Measurements from ENCODE around the gene PSPC1.

PSPC1 gene

DNA sequence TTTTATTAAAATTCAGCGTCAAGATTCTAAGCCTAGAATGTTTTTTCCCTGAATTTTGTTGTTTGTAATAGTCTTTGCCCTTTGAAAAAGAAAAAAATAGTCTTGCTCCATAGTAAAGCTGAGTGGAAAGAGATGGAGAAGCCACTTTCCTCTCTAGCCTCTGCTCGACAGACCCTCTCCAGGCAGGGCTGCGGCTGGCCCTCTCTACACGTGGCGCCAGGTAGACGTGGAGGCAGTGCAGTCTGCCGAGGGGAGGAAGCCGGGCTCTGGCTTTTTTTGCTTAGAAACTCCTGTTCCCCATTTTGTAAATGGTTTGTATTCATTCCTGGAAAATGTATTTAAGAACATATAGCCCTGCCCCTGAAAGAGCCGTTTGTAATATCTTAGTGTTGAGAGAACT, 114.0 kb downstream of the PSPC1 start:
- H3K4me3 ChIP-seq (ENCODE audit: low read depth, low read length) = no peak overlapping the region
- ChIA-PET POLR2A (no interaction called here), CTCF (no interaction called here)
- TF ChIP-seq CTCF (IDR thresholded peaks at IDR 0.05; ENCODE audit: insufficient read depth, low read length, missing control alignments) = no peak
- DNase-seq (ENCODE audit: low read depth, low spot score) = no peak

DNA sequence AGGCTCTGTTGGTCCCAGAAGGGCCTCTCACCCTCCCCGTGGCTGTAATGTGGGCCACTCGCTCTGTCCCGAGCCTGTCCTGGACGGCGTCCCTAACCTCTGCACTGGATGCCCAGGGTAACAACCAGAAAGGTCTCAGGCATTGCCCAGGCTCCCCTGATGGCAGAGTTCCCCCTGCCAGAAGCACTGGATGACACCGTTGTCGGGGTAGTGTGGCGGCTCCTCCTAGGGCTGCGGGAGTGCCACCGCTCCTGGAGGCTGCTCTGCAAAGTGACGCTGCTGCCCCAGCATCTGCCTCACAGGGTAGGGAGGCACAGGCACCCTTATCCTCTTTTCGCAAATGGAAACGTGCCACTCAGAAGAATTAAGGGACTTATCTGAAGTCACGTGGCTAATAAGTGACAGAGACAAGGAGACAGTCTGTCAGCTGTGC, 117.3 kb downstream of the PSPC1 start:
- TF ChIP-seq CTCF (IDR thresholded peaks at IDR 0.05; ENCODE audit: insufficient read depth, low read length, missing control alignments) = no peak
- ChIA-PET CTCF (no interaction called here), POLR2A (no interaction called here)
- no peak overlapping the region for H3K4me3 ChIP-seq (ENCODE audit: low read depth, low read length)
- no peak for DNase-seq (ENCODE audit: low read depth, low spot score)

DNA sequence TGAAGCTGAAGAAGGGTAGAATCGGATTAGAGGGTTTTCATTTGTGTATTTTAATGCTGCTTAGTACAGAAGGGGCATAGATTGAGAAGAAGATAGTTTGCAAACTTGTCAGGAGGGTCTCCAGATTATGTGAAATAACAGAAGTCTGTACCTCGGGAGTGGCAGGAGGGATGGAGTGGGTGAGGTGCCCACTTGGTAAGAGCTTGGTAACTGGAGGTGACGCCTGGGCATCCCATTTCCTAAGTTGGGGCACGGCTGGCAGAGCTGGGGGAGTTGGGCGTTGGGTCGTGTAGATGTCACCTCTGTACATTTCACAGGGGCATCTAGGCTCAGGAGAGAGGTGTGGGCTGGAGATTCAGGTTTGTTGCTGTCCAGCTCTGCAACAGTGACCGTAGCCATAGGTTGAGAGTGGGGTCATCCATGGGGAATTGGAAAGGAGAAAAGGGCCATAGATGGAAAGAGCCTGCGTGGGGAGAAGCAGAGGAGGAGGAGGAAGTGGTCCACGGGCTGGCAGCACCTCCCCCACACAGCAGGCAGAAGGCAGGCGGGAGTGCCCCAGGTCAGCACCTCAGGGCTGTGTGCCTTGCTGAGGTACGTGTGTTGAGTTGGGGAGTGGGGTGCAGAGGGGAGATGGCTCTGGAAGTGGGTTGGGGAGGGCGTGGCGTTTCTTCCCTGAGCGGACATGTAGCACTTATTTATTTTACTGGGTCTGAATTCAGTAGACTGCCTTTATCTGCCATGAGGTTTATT, 118.1 kb downstream of the PSPC1 start:
- no peak for DNase-seq (ENCODE audit: low read depth, low spot score)
- TF ChIP-seq CTCF (IDR thresholded peaks at IDR 0.05; ENCODE audit: insufficient read depth, low read length, missing control alignments) = no peak
- POLR2A ChIA-PET = no interaction called here
- CTCF ChIA-PET = no interaction called here
- H3K4me3 ChIP-seq (ENCODE audit: low read depth, low read length) = no peak overlapping the region

- CTCF ChIA-PET = interaction anchor here (1.2 kb wide), 1 partner anchor 13 kb away, joined by 3 read pairs; no protein-coding TSS in a partner anchor
- POLR2A ChIA-PET = no interaction called here
- TF ChIP-seq CTCF (IDR thresholded peaks at IDR 0.05; ENCODE audit: insufficient read depth, low read length, missing control alignments) = no peak
- no peak overlapping the region for H3K4me3 ChIP-seq (ENCODE audit: low read depth, low read length)
- DNase-seq (ENCODE audit: low read depth, low spot score) = no peak
Measured at GRCh38 chr13:19663416-19663979, 119.2 kb downstream of the PSPC1 start.

DNA sequence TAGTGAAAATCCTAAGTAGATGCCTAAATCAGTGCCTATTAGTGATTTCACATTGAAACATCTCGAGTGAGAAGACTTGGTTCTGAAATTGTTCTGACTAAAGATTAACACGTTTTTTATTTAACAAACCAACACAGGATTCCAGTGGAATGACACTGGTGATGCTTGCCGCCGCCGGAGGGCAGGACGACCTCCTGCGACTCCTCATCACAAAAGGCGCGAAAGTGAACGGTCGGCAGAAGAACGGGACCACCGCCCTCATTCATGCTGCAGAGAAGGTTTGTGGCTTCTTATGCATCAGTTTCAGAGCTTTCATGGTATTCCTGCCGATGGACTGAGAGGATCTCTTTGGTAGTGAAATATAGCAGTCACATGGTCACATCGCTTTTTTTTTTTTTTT, 121.2 kb downstream of the PSPC1 start:
- ChIA-PET POLR2A (no interaction called here), CTCF (no interaction called here)
- H3K4me3 ChIP-seq (ENCODE audit: low read depth, low read length) = no peak overlapping the region
- DNase-seq (ENCODE audit: low read depth, low spot score) = no peak
- TF ChIP-seq CTCF (IDR thresholded peaks at IDR 0.05; ENCODE audit: insufficient read depth, low read length, missing control alignments) = no peak

GRCh38 chr13:19661126-19661525, 121.6 kb downstream of the PSPC1 start:
- no peak overlapping the region for H3K4me3 ChIP-seq (ENCODE audit: low read depth, low read length)
- no peak for TF ChIP-seq CTCF (IDR thresholded peaks at IDR 0.05; ENCODE audit: insufficient read depth, low read length, missing control alignments)
- POLR2A ChIA-PET = no interaction called here
- no peak for DNase-seq (ENCODE audit: low read depth, low spot score)
- CTCF ChIA-PET = no interaction called here
